NCI-H1436 treated with DMSO at 0.1 percent for 48 hours (cell line): Measurements from ENCODE around the gene PRKAB1.

Experiments used
- DNase-seq: peaks from one replicate; lab custom pipeline; 2025; lab: John Stamatoyannopoulos, UW

PRKAB1 gene

DNA sequence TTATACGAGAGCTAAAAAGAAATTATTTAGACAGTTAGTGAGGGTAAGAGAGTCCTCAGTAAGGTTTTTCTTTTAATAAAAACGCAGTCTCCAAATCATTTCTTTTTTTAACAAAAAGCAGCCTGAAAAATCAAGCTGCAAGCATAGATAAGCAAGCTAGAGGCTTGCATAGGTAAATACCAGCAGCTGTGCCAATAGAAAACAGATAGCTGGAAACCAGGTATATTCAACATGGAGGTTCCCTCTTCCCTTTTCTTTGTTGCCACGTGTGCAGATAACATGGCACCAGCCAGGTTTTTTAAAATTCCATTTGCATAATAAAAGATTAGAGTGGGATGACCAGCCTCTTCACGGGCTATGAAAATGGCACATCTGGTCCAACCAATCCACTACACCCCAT, 6.1 kb upstream of the PRKAB1 start:
- no peak for DNase-seq

GRCh38 chr12:119664642-119665041, 3.3 kb upstream of the PRKAB1 start:
- no peak for DNase-seq

GRCh38 chr12:119665164-119665929, 2.6 kb upstream of the PRKAB1 start:
- DNase-seq = no peak

DNA sequence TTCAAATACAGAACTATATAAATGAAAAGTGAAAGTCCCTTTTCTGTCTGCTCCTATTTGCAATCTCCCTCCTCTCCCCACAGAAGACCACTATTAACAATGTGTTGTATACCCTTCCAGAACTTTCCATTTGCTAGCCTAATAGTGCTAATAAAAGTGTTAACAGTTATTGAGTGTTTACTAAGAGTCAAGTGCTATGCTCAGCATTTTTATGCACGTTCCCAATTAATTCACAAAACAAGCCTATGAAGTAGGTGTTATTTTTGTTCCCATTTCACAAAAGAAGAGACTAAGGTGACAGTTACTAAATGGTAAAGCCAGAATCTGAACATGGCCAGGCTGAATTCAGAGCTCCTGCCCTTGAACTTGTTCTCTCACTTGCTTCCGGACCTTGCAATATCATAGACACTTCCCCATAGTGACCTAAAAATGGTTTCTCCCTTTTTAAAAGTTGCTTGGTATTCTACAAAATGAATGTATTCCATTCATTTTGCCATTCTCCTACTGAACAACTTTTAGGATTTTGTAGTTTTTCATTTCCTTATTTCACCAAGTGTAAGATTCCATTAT, 1.6 kb upstream of the PRKAB1 start:
- no peak for DNase-seq

- no peak for DNase-seq
Measured at GRCh38 chr12:119666900-119667576, 895 bp upstream of the PRKAB1 start.

DNA sequence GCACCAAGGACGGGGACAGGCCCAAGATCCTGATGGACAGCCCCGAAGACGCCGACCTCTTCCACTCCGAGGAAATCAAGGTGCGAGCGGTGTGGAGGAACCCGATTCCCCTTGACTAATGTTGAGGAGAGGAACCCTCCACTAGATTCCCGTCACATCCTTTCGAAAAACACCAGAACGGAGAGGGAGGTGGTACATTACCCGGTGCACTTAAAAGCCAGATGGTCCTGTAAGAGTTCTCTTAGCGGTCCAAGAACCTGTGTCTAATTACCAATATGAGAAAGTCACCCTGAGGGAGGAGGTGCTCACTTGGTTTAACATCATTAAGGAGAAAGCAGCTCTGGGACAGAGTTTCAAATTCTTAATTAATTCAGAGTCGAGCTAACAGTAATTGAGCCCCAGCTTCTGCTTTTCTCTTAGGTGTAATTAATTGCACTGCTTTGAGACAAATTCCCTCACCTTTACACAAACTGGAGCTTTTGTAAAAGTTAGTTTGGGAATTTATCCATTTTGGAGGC, 450 bp downstream of the PRKAB1 start:
- DNase-seq = no peak

GRCh38 chr12:119669744-119670472, 2.0 kb downstream of the PRKAB1 start:
- DNase-seq = no peak

GRCh38 chr12:119671070-119671469, 3.1 kb downstream of the PRKAB1 start:
- DNase-seq = no peak

DNA sequence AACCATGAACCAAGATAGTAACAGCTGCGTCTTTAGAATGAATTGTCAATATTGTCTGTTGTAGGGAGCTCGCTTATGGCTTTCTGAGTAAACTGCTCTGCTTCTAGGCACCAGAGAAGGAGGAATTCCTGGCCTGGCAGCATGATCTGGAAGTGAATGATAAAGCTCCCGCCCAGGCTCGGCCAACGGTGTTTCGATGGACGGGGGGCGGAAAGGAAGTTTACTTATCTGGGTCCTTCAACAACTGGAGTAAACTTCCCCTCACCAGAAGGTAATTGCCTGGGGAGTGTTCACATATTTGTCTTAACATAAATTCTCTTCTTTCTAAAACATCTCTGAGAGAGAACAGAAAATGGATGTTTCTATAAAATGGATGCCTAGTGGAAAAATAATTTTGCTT, 4.3 kb downstream of the PRKAB1 start:
- no peak for DNase-seq

DNA sequence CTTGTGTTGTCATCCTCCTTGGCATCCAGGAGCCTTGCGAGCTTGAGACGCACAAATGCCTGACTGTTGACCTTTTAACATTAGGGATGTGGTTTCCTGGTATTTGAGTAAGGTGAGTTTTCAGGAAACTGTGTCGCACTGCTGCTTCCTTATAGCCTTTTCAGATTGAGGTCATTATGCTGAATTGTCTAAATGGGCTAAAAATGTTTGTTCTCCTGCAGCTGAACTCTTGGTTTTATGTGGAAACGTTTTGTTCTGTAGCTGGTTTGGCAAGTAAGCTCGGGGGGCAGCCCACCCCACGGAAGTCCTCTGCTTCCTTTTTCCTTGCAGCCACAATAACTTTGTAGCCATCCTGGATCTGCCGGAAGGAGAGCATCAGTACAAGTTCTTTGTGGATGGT, 5.7 kb downstream of the PRKAB1 start:
- DNase-seq = no peak

- no peak for DNase-seq
Measured at GRCh38 chr12:119674560-119674959, 6.6 kb downstream of the PRKAB1 start.

DNA sequence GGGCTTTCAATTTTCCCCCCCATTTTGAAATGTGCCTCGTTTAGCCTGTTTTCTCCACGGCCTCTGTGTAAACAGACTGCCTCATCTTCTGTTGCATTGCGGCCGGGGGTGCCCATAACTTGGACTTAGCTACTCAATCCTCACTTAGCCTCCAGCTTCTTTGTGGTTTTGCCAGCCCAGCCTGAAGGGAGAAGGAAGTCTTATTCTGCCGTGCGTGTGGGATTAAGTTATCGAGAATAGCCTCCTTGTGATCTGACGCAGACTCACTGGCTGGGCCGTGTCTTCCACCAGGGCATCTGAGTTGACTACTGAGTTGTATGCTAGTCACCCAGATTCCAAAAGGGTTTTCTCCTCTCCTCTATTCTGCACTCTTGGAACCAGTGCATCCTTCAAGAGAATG, 8.1 kb downstream of the PRKAB1 start:
- DNase-seq = no peak

DNA sequence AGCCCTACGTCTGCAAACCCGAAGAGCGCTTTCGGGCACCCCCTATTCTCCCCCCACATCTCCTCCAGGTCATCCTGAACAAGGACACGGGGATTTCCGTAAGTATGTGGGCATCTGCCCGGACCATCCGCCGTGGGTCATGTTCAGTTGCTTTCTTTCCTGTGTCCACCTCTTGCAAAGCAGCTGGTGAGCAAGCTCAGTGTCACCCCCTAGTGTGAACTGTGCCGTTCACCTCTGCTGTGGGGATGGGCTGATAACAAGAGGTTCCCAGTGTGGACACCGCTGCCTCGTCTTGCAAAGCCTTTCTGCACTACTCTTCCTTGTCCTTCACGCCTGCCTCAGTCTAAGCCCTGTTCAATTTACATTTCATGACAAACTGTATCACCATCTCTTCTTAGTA, 8.6 kb downstream of the PRKAB1 start:
- DNase-seq = no peak

DNA sequence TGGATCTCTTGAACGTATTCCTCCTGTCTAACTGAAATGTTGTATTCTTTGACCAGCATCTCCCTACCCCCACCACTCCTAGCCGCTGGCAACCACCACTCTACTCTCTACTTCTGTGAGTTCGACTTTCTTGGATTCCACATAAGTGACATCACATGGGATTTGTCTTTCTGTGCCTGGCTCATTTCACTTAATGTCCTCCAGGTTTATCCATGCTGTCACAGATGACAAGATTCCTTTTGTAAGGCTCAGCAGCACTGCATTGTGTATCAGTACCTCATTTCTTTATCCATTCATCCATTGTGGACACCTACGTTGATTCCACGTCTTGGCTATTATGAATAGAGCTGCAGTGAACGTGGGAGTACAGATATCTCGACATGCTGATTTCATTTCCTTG, 10.5 kb downstream of the PRKAB1 start:
- no peak for DNase-seq

GRCh38 chr12:119679081-119679480, 11.1 kb downstream of the PRKAB1 start:
- no peak for DNase-seq

GRCh38 chr12:119679490-119679889, 11.6 kb downstream of the PRKAB1 start:
- no peak for DNase-seq

- no peak for DNase-seq
Measured at GRCh38 chr12:119681111-119681510, 13.2 kb downstream of the PRKAB1 start.

DNA sequence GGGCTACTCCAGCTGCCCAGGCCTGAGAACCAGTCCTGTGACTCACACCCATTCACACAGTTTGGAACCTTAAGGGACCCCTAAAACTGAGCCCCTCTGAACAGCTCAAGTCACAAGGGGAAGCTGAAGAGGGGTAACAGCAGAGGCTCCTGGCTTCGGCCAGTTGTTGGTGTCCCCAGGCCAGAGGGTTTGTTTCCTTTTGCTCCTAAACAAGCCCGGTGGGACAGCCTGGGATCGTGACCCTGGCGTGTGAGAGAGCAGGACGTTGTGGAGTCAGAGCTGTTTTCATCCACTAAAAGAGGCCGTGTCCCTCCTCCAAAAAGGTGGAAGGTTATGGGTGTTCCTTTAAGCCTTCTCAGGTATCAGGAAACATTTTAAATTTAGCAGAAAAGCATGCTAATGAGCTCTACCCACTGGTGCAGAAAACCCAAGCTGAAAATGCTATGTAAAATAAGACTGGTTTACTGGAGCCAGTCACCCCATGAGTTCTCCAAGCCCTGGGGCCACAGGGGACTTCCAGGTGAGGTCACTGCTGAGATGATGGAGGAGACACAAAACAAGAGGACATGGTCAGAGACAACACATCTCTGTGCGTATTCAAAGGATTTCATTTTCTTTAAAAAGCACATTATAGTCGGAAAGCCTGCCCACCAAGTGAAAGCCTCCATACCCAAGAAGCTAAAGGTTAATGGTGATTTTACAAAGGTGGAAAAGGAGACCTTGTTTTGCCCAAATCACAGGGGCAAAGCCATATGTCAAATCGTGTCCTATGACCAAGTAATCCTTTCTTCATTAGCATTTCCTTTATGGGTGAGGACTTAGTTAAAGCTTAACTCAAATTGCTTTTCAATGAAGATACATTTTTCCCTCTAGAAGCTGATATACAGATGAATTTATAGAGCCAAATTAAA, 14.1 kb downstream of the PRKAB1 start:
- DNase-seq = no peak

DNA sequence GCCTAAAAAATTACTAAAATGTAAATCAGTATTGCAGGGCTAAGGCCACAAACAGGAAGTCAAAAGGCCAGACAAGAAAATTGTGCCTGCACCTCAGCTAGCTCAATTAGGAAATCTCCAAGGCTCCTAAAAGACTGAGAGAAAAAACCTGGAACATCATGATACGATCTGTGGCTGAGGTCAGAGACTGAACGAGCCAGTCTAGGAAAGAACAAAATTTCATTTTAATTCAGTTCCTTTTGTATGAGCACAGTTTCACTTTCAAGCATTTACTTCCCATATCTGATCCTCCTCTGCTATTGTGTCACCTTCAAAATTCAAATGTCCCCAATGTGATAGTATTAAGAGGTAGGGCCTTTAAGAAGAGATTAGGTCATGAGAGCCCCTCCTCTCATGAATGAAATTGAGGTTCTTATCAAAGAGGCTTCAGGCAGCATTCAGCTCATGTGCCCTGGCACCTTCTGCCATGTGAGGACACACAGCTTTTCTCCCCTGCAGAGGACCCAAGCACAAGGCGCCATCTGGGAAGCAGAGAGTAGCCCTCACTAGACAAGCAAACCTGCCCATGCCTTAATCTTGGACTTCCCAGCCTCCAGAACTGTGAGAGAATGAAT, 14.8 kb downstream of the PRKAB1 start:
- no peak for DNase-seq

- no peak for DNase-seq
Measured at GRCh38 chr12:119683413-119683812, 15.5 kb downstream of the PRKAB1 start.

DNA sequence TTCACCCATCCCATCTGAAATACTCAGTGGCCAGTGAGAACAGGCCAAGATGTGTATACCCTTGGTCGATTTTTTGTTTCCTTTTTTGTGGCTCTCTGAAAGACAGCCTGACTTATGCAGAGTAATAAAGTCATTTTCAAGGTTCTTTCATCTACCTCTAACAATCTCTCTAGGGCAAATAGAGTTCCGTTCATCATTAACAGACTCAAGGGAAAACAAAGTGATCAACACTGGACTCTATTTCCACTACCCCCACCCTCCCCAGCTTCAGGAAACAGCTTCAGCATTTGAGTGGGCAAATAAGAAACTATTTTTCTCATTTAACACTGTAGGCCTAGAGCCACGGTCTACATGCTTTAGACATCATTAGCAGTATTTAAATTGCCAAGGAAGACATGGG, 15.9 kb downstream of the PRKAB1 start:
- no peak for DNase-seq
